HFF-Myc (cell line): Measurements from ENCODE around the gene ABCC3.

Source experiments
- DNase-seq: peaks from one replicate; pipeline ENCODE4 v3.0.0-alpha.2; 2011; ENCODE audit warnings: low read depth; ENCODE audit errors: extremely low read depth
- H3K4me3 ChIP-seq: replicated peaks from 2 replicates; pipeline ENCODE4 v1.5.1; 2011; ENCODE audit warnings: low read depth, mild to moderate bottlenecking, control low read depth, low read length
- TF ChIP-seq, protein P1 (sequence below): IDR thresholded peaks from 2 replicates; pipeline ENCODE4 v1.5.1; 2012; ENCODE audit warnings: mild to moderate bottlenecking, low read depth, low read length, control low read depth; ENCODE audit errors: missing control alignments

Gene ABCC3

GRCh38 chr17:50685691-50686493 is 51.2 kb downstream of the ABCC3 start:
- TF ChIP-seq, protein P1, sequence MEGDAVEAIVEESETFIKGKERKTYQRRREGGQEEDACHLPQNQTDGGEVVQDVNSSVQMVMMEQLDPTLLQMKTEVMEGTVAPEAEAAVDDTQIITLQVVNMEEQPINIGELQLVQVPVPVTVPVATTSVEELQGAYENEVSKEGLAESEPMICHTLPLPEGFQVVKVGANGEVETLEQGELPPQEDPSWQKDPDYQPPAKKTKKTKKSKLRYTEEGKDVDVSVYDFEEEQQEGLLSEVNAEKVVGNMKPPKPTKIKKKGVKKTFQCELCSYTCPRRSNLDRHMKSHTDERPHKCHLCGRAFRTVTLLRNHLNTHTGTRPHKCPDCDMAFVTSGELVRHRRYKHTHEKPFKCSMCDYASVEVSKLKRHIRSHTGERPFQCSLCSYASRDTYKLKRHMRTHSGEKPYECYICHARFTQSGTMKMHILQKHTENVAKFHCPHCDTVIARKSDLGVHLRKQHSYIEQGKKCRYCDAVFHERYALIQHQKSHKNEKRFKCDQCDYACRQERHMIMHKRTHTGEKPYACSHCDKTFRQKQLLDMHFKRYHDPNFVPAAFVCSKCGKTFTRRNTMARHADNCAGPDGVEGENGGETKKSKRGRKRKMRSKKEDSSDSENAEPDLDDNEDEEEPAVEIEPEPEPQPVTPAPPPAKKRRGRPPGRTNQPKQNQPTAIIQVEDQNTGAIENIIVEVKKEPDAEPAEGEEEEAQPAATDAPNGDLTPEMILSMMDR = no peak
- no peak overlapping the region for H3K4me3 ChIP-seq
- no peak for DNase-seq

GRCh38 chr17:50686494-50687199 is 52.0 kb downstream of the ABCC3 start:
- DNase-seq = no peak
- no peak overlapping the region for H3K4me3 ChIP-seq
- TF ChIP-seq, protein P1 = no peak

DNA sequence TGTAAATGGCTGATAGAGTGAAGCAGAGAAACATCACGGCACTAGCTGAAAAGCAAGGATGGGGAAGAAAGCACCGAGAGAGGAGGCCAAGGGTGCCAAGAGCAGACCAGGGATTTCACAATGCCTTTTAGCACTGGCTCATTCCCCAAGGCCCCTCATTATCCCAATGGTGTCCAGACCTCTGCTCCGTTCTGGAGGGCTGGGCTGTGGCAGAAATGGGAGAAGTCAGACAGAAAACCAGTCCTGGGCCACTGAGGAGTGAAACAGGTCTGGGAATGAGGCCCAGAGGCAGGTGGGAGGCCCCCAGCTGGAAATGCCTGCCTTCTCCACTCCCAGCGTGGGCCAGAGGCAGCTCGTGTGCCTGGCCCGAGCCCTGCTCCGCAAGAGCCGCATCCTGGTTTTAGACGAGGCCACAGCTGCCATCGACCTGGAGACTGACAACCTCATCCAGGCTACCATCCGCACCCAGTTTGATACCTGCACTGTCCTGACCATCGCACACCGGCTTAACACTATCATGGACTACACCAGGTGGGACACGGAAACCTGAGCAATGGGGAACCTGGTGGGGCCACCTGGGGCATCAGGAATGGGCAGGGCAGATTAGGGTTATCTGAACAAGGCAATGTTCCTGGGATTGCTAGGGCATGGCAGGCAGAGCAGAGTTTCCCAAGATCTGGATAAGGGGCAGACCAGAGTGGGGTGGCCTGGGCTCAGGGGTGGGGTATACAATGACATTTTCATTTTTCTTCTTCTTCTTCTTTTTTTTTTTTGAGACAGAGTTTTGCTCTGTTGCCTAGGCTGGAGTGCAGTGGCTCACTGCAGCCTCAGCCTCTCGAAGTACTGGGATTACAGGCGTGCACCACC is 52.8 kb downstream of the ABCC3 start:
- DNase-seq = no peak
- H3K4me3 ChIP-seq = no peak overlapping the region
- TF ChIP-seq, protein P1 = no peak

GRCh38 chr17:50688245-50688644 is 53.6 kb downstream of the ABCC3 start:
- no peak for DNase-seq
- TF ChIP-seq, protein P1 = no peak
- no peak overlapping the region for H3K4me3 ChIP-seq

GRCh38 chr17:50689251-50689650 is 54.6 kb downstream of the ABCC3 start:
- TF ChIP-seq, protein P1 = no peak
- no peak overlapping the region for H3K4me3 ChIP-seq
- no peak for DNase-seq
